GM23248 (cell line): ENCODE measurements around the gene ITPRIPL1. TPM values are rescaled to one million over a fixed set of nuclear protein-coding genes. Genes with fewer than 3 reads are reported as not detected.
A peak's percentile ranks its signal among the peaks of the same experiment; 100 is the strongest.

Source experiments
- DNase-seq: peaks from one replicate; pipeline ENCODE4 v3.0.0-alpha.2; 2015
- H2AFZ ChIP-seq: fragments of 200-600 bp; sonication (generic); 2 replicates; pipeline ENCODE4 v1.6.1; 2016; ENCODE audit warnings: antibody characterized with exemption
- H3F3A ChIP-seq: fragments of 200-600 bp; sonication (generic); 2 replicates; pipeline ENCODE4 v1.6.1; 2016; ENCODE audit warnings: mild to moderate bottlenecking, antibody characterized with exemption, mixed run types; ENCODE audit not compliant: insufficient read depth
- H3K27ac ChIP-seq: fragments of 200-600 bp; sonication (generic); 2 replicates; pipeline ENCODE4 v1.5.1; 2016; ENCODE audit warnings: mild to moderate bottlenecking
- H3K27me3 ChIP-seq: fragments of 200-600 bp; sonication (generic); replicated peaks from 2 replicates; pipeline ENCODE4 v1.6.1; 2016; ENCODE audit warnings: mild to moderate bottlenecking; ENCODE audit not compliant: insufficient read depth
- H3K36me3 ChIP-seq: fragments of 200-600 bp; sonication (generic); 2 replicates; pipeline ENCODE4 v1.6.1; 2016; ENCODE audit warnings: low read depth, mild to moderate bottlenecking
- H3K4me1 ChIP-seq: fragments of 200-600 bp; sonication (generic); 2 replicates; pipeline ENCODE4 v1.6.1; 2016; ENCODE audit warnings: mild to moderate bottlenecking; ENCODE audit not compliant: insufficient read depth
- H3K4me2 ChIP-seq: fragments of 200-600 bp; sonication (generic); one replicate; pipeline ENCODE4 v1.6.1; 2016; ENCODE audit warnings: mild to moderate bottlenecking; ENCODE audit not compliant: unreplicated experiment
- H3K4me3 ChIP-seq: fragments of 200-600 bp; sonication (generic); 2 replicates; pipeline ENCODE4 v1.5.1; 2016; ENCODE audit warnings: mild to moderate bottlenecking
- H3K79me2 ChIP-seq: fragments of 200-600 bp; sonication (generic); 2 replicates; pipeline ENCODE4 v1.6.1; 2016; ENCODE audit warnings: mild to moderate bottlenecking; ENCODE audit not compliant: insufficient read depth
- H3K9ac ChIP-seq: fragments of 200-600 bp; sonication (generic); 2 replicates; pipeline ENCODE4 v1.6.1; 2016; ENCODE audit warnings: mild to moderate bottlenecking
- H3K9me2 ChIP-seq: fragments of 200-600 bp; sonication (generic); 2 replicates; pipeline ENCODE4 v1.6.1; 2016; ENCODE audit warnings: mixed run types, mild to moderate bottlenecking, moderate library complexity; ENCODE audit not compliant: insufficient read depth
- H3K9me3 ChIP-seq: fragments of 200-600 bp; sonication (generic); one replicate; pipeline ENCODE4 v1.6.1; 2017; ENCODE audit warnings: low read depth
- H4K20me1 ChIP-seq: fragments of 200-600 bp; sonication (generic); 2 replicates; pipeline ENCODE4 v1.6.0; 2016; ENCODE audit not compliant: insufficient read depth
- EZH2 ChIP-seq: fragments of 200-600 bp; sonication (generic); IDR thresholded peaks from 2 replicates; pipeline ENCODE4 v1.6.1; 2018; ENCODE audit warnings: antibody characterized with exemption, mild to moderate bottlenecking; ENCODE audit not compliant: insufficient read depth, poor library complexity, severe bottlenecking
- EZH2phosphoT487 ChIP-seq: fragments of 200-600 bp; sonication (generic); IDR thresholded peaks from 2 replicates; pipeline ENCODE4 v1.6.1; 2018; ENCODE audit warnings: antibody characterized with exemption, moderate library complexity, mild to moderate bottlenecking, low read depth; ENCODE audit not compliant: insufficient read depth
- WGBS, 2 experiments: methylation state at CpG; one replicate each; pipeline ENCODE4 v1.1.6; 2015 to 2017; ENCODE audit warnings: low lambda C conversion rate in 2 of 2, low coverage in 1 of 2; ENCODE audit errors: missing lambda C conversion rate in 2 of 2; 5-methylcytosine and 5-hydroxymethylcytosine counted together
- in situ Hi-C: fragments of 300-500 bp; cut with MboI; formaldehyde crosslinking; loops from 2 replicates; pipeline ENCODE4 v1.15.0; 2020
- polyA plus RNA-seq: library from polyadenylated mRNA; unstranded; fragments of >200 nt; fragmentation: Nextera tagmentation; extraction: Ambion mirVana; gene quantifications from 2 replicates; pipeline ENCODE4 v1.2.1, GENCODE V29; 2016
- total RNA-seq: library from RNA; depleted of rRNA; stranded (reverse); fragments of >200 nt; shearing (Covaris generic); gene quantifications from 2 replicates; pipeline ENCODE4 v1.2.3, GENCODE V29; 2014; rRNA removed

Gene ITPRIPL1, protein sequence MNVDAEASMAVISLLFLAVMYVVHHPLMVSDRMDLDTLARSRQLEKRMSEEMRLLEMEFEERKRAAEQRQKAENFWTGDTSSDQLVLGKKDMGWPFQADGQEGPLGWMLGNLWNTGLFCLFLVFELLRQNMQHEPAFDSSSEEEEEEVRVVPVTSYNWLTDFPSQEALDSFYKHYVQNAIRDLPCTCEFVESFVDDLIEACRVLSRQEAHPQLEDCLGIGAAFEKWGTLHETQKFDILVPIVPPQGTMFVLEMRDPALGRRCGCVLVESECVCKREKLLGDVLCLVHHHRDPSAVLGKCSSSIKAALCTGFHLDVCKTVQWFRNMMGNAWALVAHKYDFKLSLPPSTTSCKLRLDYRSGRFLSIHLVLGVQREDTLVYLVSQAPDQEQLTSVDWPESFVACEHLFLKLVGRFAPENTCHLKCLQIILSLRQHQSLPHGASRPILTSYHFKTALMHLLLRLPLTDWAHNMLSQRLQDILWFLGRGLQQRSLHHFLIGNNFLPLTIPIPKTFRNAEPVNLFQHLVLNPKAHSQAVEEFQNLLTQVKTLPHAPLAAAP
- 0.25 and 0.32 TPM in 2 replicates for total RNA-seq
- 0.06 and 0.19 TPM in 2 replicates for polyA plus RNA-seq

DNA sequence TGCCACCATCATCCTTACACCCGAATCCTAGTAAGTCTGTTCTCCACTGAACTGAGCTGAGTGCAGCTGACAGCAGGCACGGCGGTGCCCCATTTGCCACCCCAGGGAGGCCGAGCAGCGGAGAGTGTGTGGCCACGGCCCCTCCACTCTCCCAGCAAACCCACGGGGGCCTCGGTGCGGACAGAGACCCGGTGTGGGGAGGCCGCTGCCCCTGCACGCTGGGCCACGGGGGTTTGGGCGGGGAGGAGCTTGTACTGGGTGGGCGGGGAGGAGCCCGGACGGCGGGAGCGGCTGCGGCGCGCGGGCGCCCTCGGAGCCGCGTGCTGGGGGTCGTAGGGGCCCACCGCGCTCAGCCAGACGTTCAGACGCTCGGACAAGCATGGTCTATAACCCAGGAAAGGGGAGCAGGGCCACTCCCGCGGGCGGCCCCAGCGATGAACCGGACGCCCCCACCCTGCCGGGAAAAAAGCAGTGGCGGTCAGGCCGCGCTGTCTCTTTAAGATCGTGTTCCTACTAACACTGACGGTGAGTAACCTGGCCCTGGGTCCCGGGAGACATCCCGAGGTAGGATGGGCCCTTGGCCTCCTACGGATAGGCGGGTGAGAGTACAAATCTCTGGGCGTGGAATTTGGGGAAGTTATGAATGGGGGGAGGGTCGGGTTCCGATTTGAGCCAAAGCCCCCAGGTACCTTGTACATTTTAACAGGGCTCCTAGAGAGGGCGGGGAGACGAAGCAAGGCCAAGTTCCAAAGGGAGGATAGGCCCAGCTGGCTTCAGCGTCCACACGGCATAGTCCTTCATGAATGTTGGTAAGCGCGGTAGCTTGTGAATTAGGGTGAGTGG lies at the start of gene ITPRIPL1:
Gene ITPRIPL1 (plus strand): TSS at position 277 of the 843 bp plus-strand sequence. CDS start 523 bp downstream, at position 800.
- H3K9me2 ChIP-seq = no peaks in the 10 kb centered on the region
- H2AFZ ChIP-seq = peak within 1 kb of the TSS; percentile 95
- H3K79me2 ChIP-seq = no peaks in the 10 kb centered on the region
- WGBS, 2 experiments = 5 to 6% methylated on average over 37 to 58 of the region's 58 CpGs
- DNase-seq = peak; percentile 58
- peaks cover 5% of the 10 kb centered on the region; the same call in 1 of the 2 replicates for H3K4me1 ChIP-seq
- no peak for TF ChIP-seq EZH2phosphoT487
- TF ChIP-seq EZH2 = peak; percentile 21
- H3K9me3 ChIP-seq = no peaks in the 10 kb centered on the region
- H3F3A ChIP-seq = peaks cover 12% of the 10 kb centered on the region; the same call in 1 of the 2 replicates
- peaks cover 24% of the 10 kb centered on the region; the same call in 1 of the 2 replicates for H3K27me3 ChIP-seq
- peak within 1 kb of the TSS; percentile 47 for H3K9ac ChIP-seq
- H3K27ac ChIP-seq = no peak within 1 kb of the TSS
- peak within 1 kb of the TSS; percentile 81 for H3K4me2 ChIP-seq
- peak within 1 kb of the TSS; percentile 66 for H3K4me3 ChIP-seq
- in situ Hi-C loops = no loop called here
- no peaks in the 10 kb centered on the region for H4K20me1 ChIP-seq
- no peaks in the 10 kb centered on the region for H3K36me3 ChIP-seq

DNA sequence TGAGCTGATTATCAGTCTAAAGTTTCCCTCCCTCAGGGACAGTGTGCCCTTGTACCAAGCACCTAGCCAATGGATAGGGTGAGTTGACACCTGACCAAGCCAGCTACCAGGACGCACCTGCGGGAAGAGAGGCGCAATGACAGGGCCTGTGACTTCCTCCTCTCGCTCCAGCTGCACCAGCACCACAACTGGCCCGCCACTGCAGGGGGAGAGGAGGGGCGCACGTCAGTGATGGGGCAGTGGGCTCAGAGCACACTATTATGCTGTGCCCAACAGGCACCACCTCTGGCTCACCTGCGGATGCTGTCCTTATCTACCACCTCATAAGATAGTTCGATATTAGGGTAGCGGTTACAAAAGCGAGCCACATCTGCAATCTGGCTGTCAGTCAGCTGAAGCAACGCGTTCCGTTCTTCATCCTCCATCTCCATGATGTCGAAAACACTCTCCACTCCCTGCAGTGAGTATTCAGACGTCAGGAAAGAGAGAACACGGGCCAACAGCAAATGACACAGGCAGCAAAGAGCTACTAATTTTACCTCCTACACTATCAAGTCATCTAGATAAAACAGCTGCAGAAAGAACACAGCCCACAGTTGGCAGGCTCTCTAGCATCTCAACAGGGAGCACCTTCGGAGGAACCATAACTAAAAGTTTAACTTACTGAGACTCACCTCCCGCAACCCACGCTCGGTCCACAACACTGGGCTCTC lies 48.2 kb upstream of the ITPRIPL1 start:
- Histone ChIP-seq H3F3A (peaks cover 43% of the 10 kb centered on the region), H3K27me3 (no peaks in the 10 kb centered on the region), H3K4me2 (no peak overlapping the region), H4K20me1 (no peaks in the 10 kb centered on the region), H3K27ac (no peak overlapping the region), H3K36me3 (peaks cover 44% of the 10 kb centered on the region; the same call in 1 of the 2 replicates), H3K9me2 (no peaks in the 10 kb centered on the region), H3K79me2 (no peaks in the 10 kb centered on the region), H3K4me3 (no peak overlapping the region), H2AFZ (no peak overlapping the region), H3K9me3 (no peaks in the 10 kb centered on the region), H3K9ac (no peak overlapping the region), H3K4me1 (peaks cover 12% of the 10 kb centered on the region)
- no peak for DNase-seq
- in situ Hi-C loops = loop anchor here (25.0 kb wide), 1 partner anchor 235 kb away; the partner anchor contains the start of gene NEURL3
- TF ChIP-seq EZH2phosphoT487 = no peak
- no peak for TF ChIP-seq EZH2
- 88 to 91% methylated on average over 21 of the region's 21 CpGs for WGBS, 2 experiments

- WGBS, 2 experiments = 93 to 97% methylated on average over 6 of the region's 6 CpGs
- peaks cover 48% of the 10 kb centered on the region for H3K36me3 ChIP-seq
- no peaks in the 10 kb centered on the region for H3K9me2 ChIP-seq
- no peak overlapping the region for H3K4me2 ChIP-seq
- H3K9me3 ChIP-seq = no peaks in the 10 kb centered on the region
- no peaks in the 10 kb centered on the region for H4K20me1 ChIP-seq
- H3K9ac ChIP-seq = no peak overlapping the region
- in situ Hi-C loops = loop anchor here (25.0 kb wide), 1 partner anchor 225 kb away; the partner anchor contains the start of gene NEURL3
- no peak overlapping the region for H3K27ac ChIP-seq
- no peak overlapping the region for H2AFZ ChIP-seq
- no peaks in the 10 kb centered on the region for H3K79me2 ChIP-seq
- no peak for DNase-seq
- no peaks in the 10 kb centered on the region for H3K27me3 ChIP-seq
- no peaks in the 10 kb centered on the region for H3F3A ChIP-seq
- no peaks in the 10 kb centered on the region for H3K4me1 ChIP-seq
- TF ChIP-seq EZH2phosphoT487 (no peak), EZH2 (no peak)
- H3K4me3 ChIP-seq = no peak overlapping the region
Measured at GRCh38 chr2:96287273-96287856, 37.8 kb upstream of the ITPRIPL1 start.
